GM21529 (cell line): ENCODE data around the gene WDR70.
A peak's percentile ranks its signal among the peaks of the same experiment; 100 is the strongest.
"Not testable (repeated sequence)": the region's sequence is repeated elsewhere in the genome, so short reads cannot be mapped to it uniquely, and the experiment has no call there.

Experiments used
- ATAC-seq: cut with Tn5 transposase; IDR thresholded peaks from one replicate; pipeline ENCODE4 v1.9.1; 2021; ENCODE audit not compliant: unreplicated experiment

Gene WDR70

DNA sequence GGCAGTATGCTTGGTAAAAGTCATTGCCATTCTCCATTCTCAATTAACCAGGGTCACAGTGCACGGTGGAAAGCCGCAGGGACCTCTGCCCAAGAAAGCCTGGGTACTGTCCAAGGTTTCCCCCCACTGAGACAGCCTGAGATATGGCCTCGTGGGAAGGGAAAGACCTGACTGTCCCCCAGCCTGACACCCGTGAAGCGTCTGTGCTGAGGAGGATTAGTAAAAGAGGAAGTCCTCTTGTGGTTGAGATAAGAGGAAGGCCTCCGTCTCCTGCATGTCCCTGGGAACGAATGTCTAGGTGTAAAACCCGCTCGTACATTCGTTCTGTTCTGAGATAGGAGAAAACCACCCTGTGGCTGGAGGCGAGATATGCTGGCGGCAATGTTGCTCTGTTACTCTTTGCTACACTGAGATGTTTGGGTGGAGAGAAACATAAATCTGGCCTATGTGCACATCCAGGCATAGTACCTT is 293.0 kb downstream of the WDR70 start:
- ATAC-seq: peak; percentile 79

GRCh38 chr5:37674361-37674760 is 295.2 kb downstream of the WDR70 start:
- not testable (repeated sequence) for ATAC-seq

DNA sequence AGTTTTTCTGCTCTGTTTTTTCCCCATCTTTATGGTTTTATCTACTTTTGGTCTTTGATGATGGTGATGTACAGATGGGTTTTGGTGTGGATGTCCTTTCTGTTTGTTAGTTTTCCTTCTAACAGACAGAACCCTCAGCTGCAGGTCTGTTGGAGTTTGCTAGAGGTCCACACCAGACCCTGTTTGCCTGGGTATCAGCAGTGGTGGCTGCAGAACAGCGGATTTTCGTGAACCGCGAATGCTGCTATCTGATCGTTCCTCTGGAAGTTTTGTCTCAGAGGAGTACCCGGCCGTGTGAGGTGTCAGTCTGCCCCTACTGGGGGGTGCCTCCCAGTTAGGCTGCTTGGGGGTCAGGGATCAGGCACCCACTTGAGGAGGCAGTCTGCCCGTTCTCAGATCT is 300.2 kb downstream of the WDR70 start:
- not testable (repeated sequence) for ATAC-seq

- not testable (repeated sequence) for ATAC-seq
Measured at GRCh38 chr5:37679903-37680302, 300.8 kb downstream of the WDR70 start.

- no peak for ATAC-seq
Measured at GRCh38 chr5:37683072-37683471, 304.0 kb downstream of the WDR70 start.

DNA sequence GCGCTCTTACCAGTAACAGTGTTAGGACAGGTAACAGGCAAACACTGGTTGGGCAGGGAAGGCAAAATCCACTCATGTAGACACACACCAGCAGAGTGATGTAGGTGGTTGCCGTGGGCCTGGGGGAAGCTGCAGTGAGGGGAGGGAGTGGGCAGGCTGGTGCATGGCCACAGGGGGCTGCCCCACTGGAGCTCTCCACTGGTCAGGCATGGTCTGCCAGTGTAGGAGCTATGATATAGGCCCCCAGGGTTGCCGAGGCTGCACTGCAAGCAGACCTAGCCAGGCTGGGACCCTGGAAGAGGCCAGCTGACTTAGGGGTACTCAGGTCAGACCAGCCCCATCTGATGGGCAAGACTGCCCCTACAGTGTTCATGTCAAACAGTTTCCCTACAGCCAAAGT is 306.1 kb downstream of the WDR70 start:
- no peak for ATAC-seq

- no peak for ATAC-seq
Measured at GRCh38 chr5:37685816-37686215, 306.7 kb downstream of the WDR70 start.

DNA sequence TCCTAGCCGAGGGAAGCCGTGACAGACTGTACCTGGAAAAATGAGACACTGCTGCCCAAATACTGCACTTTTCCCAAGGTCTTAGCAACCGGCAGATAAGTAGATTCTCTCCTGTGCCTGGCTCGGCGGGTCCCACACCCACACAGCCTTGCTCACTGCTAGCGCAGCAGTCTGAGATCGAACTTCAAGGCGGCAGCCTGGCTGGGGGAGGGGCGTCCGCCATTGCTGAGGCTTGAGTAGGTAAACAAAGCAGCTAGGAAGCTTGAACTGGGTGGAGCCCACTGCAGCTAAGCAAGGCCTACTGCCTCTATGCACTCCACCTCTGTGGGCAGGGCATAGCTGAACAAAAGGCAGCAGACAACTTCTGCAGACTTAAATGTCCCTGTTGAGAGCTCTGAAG is 309.8 kb downstream of the WDR70 start:
- not testable (repeated sequence) for ATAC-seq

GRCh38 chr5:37694333-37694732 is 315.2 kb downstream of the WDR70 start:
- not testable (repeated sequence) for ATAC-seq

DNA sequence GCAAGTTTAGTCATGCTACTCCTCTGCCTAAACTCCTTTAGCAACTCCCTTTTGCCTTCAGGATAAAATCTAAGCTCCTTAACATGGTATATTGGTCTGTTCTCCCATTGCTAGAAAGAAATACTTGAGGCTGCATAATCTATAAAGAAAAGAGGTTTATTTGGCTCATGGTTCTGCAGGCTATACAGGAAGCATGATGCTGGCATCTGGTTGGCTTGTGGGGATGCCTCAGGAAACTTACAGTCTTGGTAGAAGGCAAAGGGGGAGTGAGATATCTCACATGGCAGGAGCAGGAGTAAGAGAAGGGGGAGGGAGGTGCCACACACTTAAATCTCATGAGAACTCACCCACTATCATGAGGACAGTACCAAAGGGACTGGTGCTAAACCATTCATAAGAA is 315.7 kb downstream of the WDR70 start:
- no peak for ATAC-seq

GRCh38 chr5:37695647-37696046 is 316.5 kb downstream of the WDR70 start:
- no peak for ATAC-seq

DNA sequence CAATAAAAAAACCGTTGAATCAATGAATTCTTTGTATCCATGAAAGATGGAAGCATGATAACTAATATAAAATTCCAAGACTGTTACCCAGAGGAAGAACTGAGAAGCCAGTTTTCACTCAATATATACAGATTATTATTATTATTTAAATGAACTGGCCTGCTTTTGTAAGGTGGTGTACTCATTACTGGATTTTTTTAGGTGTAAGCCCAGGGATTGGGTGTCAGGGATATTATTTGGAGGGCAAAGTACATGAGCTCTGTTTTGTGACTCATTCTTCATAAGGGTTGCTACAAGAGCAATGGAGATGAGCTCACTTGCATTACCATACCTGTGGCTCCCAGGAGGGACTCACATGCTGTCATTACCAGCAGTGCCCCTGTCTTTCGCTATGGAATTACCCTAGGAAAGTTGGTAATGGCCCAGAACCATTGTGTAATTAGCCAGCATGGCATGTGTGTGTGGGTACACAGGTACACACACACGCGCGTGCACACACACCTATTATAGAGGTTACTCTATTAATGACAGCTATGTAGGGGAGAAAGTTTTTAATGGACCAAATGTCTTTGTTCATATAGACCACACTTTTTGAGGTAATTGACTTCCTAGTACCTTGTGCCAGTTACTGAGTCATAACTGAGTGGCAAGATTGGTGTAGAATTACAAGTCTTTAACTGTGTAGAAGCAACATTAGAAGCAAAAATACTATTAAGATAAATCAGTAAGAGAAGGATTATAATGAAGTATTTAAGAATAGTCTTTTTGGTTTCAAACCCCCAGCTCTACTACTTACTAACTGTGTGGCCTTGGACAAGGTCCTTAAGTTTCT is 317.3 kb downstream of the WDR70 start:
- ATAC-seq: no peak

- ATAC-seq: no peak
Measured at GRCh38 chr5:37701868-37702267, 322.8 kb downstream of the WDR70 start.

DNA sequence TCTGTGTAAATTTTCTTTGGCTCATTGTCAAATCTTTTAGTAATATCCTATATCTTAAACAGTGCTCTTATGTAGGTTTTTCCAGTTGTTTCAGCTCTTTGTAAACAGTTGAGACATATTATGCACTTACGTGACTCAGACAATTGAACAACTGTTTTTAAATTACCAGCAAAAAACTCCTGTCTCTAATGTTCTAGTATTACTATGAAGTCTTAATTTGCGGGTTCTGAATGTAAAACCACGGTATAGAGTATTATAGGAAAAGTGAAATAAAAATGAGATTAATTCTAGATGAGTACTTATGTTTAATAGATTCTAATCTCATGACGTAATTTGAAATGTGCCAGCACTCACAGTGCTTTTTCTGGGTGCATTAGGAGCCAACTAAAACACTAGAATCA is 324.7 kb downstream of the WDR70 start:
- no peak for ATAC-seq

- ATAC-seq: no peak
Measured at GRCh38 chr5:37704406-37704805, 325.3 kb downstream of the WDR70 start.

GRCh38 chr5:37709020-37709419 is 329.9 kb downstream of the WDR70 start:
- ATAC-seq: no peak

GRCh38 chr5:37710965-37711364 is 331.8 kb downstream of the WDR70 start:
- no peak for ATAC-seq

DNA sequence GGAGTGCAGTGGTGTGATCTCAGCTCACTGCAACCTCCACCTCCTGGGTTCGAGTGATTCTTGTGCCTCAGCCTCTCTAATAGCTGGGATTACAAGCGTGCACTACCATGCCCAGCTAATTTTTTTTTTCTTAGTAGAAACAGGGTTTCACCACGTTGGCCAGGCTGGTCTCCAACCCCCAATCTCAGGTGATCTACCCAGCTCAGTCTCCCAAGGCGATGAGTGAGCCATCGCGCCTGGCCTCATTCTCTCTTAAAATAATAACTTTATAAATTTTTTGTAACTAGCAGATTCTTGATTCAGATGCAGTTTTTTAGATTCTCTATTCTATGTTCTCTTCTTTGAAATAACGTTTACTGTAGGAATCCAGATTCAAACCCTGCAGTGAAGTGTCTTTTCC is 333.6 kb downstream of the WDR70 start:
- no peak for ATAC-seq

DNA sequence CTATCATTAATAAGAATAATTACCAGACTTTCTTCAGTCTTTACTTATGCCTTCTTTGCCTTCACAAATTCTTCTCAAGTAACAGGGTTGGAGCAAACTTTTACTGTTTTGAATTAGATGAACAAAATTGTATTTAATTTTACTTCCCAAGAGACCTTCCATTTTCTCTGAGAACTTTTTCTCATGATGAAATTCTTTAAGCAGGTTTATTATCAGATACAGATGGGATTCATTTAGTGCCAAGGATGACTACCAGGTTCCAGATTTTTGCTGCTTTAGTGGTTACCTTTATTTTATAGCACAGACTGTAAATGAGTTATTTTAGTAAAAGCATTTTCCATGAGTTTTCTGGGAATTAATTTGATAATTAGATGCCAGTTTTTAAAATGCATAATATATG is 335.6 kb downstream of the WDR70 start:
- ATAC-seq: no peak

DNA sequence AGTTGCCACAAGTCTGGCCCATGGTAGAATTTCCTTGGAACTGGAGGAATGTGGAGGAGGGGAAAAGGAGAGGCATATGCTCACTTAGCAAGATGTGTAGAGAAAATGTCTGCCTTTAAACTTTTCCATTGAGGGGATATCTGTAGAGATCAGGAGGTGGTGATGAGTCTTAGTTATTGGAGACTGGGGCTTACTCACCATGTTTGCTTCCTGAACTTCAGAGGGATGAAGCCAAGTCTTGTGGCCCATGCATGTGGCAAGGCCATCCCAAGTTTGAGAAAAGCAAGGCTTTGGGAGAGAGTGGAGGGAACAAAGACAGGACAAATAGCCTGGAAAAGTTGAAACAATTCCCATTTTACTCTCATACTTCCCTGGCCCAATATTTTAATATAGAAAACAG is 336.2 kb downstream of the WDR70 start:
- no peak for ATAC-seq

GRCh38 chr5:37715992-37716391 is 336.9 kb downstream of the WDR70 start:
- ATAC-seq: no peak

- no peak for ATAC-seq
Measured at GRCh38 chr5:37716405-37716804, 337.3 kb downstream of the WDR70 start.

DNA sequence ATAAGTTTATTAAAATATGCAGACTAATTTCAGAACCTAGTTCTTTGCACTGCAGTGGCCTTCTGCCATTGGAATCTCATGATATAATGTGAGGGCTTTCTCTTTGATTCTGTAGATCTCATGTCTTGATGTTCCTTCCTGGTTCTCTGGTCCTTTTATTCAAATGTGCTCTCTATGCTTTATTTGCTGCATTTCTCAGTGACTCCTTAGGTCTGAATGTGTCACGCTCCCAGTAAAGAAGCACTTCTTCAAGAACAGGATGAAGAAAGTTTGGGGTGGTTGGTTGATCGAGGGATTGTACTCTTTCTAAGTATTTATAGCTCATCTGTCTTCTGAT is 338.1 kb downstream of the WDR70 start:
- ATAC-seq: no peak
